Ovary (tissue), 3 donors: ENCODE results near the gene GNPDA1.

Experiments used
- POLR2A ChIP-seq: fragments of 450-650 bp; IDR thresholded peaks from one replicate; pipeline ENCODE4 v1.6.1; 2017; ENCODE audit warnings: antibody characterized with exemption, mild to moderate bottlenecking, moderate library complexity
- TF ChIP-seq, protein P1 (sequence below), 3 donors: fragments of 450-650 bp in 2 of 3; fragments of 200-600 bp in 1 of 3; IDR thresholded peaks; one replicate each; pipeline versions ENCODE4 v1.5.1 to v1.8.0; 2016 to 2022; ENCODE audit warnings: antibody characterized with exemption in 3 of 3, mild to moderate bottlenecking in 1 of 3
- donor health status: DM: no; HTN: no; CAD: no.

DNA sequence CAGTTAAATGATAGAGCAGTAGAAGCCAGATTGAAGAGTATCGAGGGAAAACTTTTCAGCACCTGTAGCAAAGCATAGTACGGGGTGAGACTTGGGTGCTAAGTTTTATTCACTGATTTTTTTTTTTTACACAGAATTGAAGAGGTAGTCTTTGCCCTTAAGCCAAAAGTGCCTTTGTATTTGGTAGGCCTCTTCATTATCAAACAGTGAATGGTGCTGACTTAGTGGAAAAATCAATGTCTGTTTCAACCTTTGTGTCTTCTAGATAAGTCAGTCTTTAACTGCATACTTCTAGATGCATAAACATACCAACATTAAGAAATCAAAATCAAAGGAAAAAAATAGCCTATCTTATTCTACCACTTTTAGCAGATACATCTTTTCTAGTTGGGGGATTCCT lies 30.2 kb downstream of the GNPDA1 start:
- TF ChIP-seq, protein P1, sequence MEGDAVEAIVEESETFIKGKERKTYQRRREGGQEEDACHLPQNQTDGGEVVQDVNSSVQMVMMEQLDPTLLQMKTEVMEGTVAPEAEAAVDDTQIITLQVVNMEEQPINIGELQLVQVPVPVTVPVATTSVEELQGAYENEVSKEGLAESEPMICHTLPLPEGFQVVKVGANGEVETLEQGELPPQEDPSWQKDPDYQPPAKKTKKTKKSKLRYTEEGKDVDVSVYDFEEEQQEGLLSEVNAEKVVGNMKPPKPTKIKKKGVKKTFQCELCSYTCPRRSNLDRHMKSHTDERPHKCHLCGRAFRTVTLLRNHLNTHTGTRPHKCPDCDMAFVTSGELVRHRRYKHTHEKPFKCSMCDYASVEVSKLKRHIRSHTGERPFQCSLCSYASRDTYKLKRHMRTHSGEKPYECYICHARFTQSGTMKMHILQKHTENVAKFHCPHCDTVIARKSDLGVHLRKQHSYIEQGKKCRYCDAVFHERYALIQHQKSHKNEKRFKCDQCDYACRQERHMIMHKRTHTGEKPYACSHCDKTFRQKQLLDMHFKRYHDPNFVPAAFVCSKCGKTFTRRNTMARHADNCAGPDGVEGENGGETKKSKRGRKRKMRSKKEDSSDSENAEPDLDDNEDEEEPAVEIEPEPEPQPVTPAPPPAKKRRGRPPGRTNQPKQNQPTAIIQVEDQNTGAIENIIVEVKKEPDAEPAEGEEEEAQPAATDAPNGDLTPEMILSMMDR (IDR thresholded peaks at IDR 0.05): no peak
- no peak for TF ChIP-seq POLR2A
